ENCODE results near the gene NSUN4.

The NSUN4 gene

GRCh38 chr1:46404482-46405196, 64.0 kb downstream of the NSUN4 start:
- no peak for DNase-seq (ENCODE audit: low read depth in 1 of 2, low spot score in 1 of 2)

GRCh38 chr1:46405197-46405555, 64.6 kb downstream of the NSUN4 start:
- no peak for DNase-seq (ENCODE audit: low read depth in 1 of 2, low spot score in 1 of 2)

- DNase-seq (ENCODE audit: low read depth in 1 of 2, low spot score in 1 of 2) = no peak
Observed at GRCh38 chr1:46405724-46406123, 65.1 kb downstream of the NSUN4 start.

- DNase-seq (ENCODE audit: low read depth in 1 of 2, low spot score in 1 of 2) = no peak
Observed at GRCh38 chr1:46406881-46407608, 66.4 kb downstream of the NSUN4 start.

GRCh38 chr1:46407636-46408035, 67.0 kb downstream of the NSUN4 start:
- no peak for DNase-seq (ENCODE audit: low read depth in 1 of 2, low spot score in 1 of 2)

- no peak for DNase-seq (ENCODE audit: low read depth in 1 of 2, low spot score in 1 of 2)
Observed at GRCh38 chr1:46408356-46409062, 67.9 kb downstream of the NSUN4 start.

- DNase-seq (ENCODE audit: low read depth in 1 of 2, low spot score in 1 of 2) = no peak
Observed at GRCh38 chr1:46409063-46409372, 68.4 kb downstream of the NSUN4 start.

GRCh38 chr1:46410156-46411009, 69.8 kb downstream of the NSUN4 start:
- no peak for DNase-seq (ENCODE audit: low read depth in 1 of 2, low spot score in 1 of 2)

- no peak for DNase-seq (ENCODE audit: low read depth in 1 of 2, low spot score in 1 of 2)
Observed at GRCh38 chr1:46411010-46411405, 70.4 kb downstream of the NSUN4 start.
